GM23248 (cell line): ENCODE results near the gene ITSN2. TPM values are rescaled to one million over a fixed set of nuclear protein-coding genes. Genes with fewer than 3 reads are reported as not detected.
A peak's percentile ranks its signal among the peaks of the same experiment; 100 is the strongest.

Experiments
- DNase-seq: peaks from one replicate; pipeline ENCODE4 v3.0.0-alpha.2; 2015
- H2AFZ ChIP-seq: fragments of 200-600 bp; sonication (generic); 2 replicates; pipeline ENCODE4 v1.6.1; 2016; ENCODE audit warnings: antibody characterized with exemption
- H3F3A ChIP-seq: fragments of 200-600 bp; sonication (generic); 2 replicates; pipeline ENCODE4 v1.6.1; 2016; ENCODE audit warnings: mild to moderate bottlenecking, antibody characterized with exemption, mixed run types; ENCODE audit not compliant: insufficient read depth
- H3K27ac ChIP-seq: fragments of 200-600 bp; sonication (generic); 2 replicates; pipeline ENCODE4 v1.5.1; 2016; ENCODE audit warnings: mild to moderate bottlenecking
- H3K27me3 ChIP-seq: fragments of 200-600 bp; sonication (generic); replicated peaks from 2 replicates; pipeline ENCODE4 v1.6.1; 2016; ENCODE audit warnings: mild to moderate bottlenecking; ENCODE audit not compliant: insufficient read depth
- H3K36me3 ChIP-seq: fragments of 200-600 bp; sonication (generic); 2 replicates; pipeline ENCODE4 v1.6.1; 2016; ENCODE audit warnings: low read depth, mild to moderate bottlenecking
- H3K4me1 ChIP-seq: fragments of 200-600 bp; sonication (generic); 2 replicates; pipeline ENCODE4 v1.6.1; 2016; ENCODE audit warnings: mild to moderate bottlenecking; ENCODE audit not compliant: insufficient read depth
- H3K4me2 ChIP-seq: fragments of 200-600 bp; sonication (generic); one replicate; pipeline ENCODE4 v1.6.1; 2016; ENCODE audit warnings: mild to moderate bottlenecking; ENCODE audit not compliant: unreplicated experiment
- H3K4me3 ChIP-seq: fragments of 200-600 bp; sonication (generic); 2 replicates; pipeline ENCODE4 v1.5.1; 2016; ENCODE audit warnings: mild to moderate bottlenecking
- H3K79me2 ChIP-seq: fragments of 200-600 bp; sonication (generic); 2 replicates; pipeline ENCODE4 v1.6.1; 2016; ENCODE audit warnings: mild to moderate bottlenecking; ENCODE audit not compliant: insufficient read depth
- H3K9ac ChIP-seq: fragments of 200-600 bp; sonication (generic); 2 replicates; pipeline ENCODE4 v1.6.1; 2016; ENCODE audit warnings: mild to moderate bottlenecking
- H3K9me2 ChIP-seq: fragments of 200-600 bp; sonication (generic); 2 replicates; pipeline ENCODE4 v1.6.1; 2016; ENCODE audit warnings: mixed run types, mild to moderate bottlenecking, moderate library complexity; ENCODE audit not compliant: insufficient read depth
- H3K9me3 ChIP-seq: fragments of 200-600 bp; sonication (generic); one replicate; pipeline ENCODE4 v1.6.1; 2017; ENCODE audit warnings: low read depth
- H4K20me1 ChIP-seq: fragments of 200-600 bp; sonication (generic); 2 replicates; pipeline ENCODE4 v1.6.0; 2016; ENCODE audit not compliant: insufficient read depth
- EZH2 ChIP-seq: fragments of 200-600 bp; sonication (generic); IDR thresholded peaks from 2 replicates; pipeline ENCODE4 v1.6.1; 2018; ENCODE audit warnings: antibody characterized with exemption, mild to moderate bottlenecking; ENCODE audit not compliant: insufficient read depth, poor library complexity, severe bottlenecking
- EZH2phosphoT487 ChIP-seq: fragments of 200-600 bp; sonication (generic); IDR thresholded peaks from 2 replicates; pipeline ENCODE4 v1.6.1; 2018; ENCODE audit warnings: antibody characterized with exemption, moderate library complexity, mild to moderate bottlenecking, low read depth; ENCODE audit not compliant: insufficient read depth
- WGBS, 2 experiments: methylation state at CpG; one replicate each; pipeline ENCODE4 v1.1.6; 2015 to 2017; ENCODE audit warnings: low lambda C conversion rate in 2 of 2, low coverage in 1 of 2; ENCODE audit errors: missing lambda C conversion rate in 2 of 2; 5-methylcytosine and 5-hydroxymethylcytosine counted together
- in situ Hi-C: fragments of 300-500 bp; cut with MboI; formaldehyde crosslinking; loops from 2 replicates; pipeline ENCODE4 v1.15.0; 2020
- polyA plus RNA-seq: library from polyadenylated mRNA; unstranded; fragments of >200 nt; fragmentation: Nextera tagmentation; extraction: Ambion mirVana; gene quantifications from 2 replicates; pipeline ENCODE4 v1.2.1, GENCODE V29; 2016
- total RNA-seq: library from RNA; depleted of rRNA; stranded (reverse); fragments of >200 nt; shearing (Covaris generic); gene quantifications from 2 replicates; pipeline ENCODE4 v1.2.3, GENCODE V29; 2014

Gene ITSN2
- total and polyA plus RNA-seq, 2 experiments from 2014 or later, result 12.9 to 19.2 TPM

GRCh38 chr2:24382363-24383073, 22.2 kb upstream of the ITSN2 start:
- Histone ChIP-seq H3K9me3 (no peaks in the 10 kb centered on the region), H3K27ac (no peak overlapping the region), H3K36me3 (no peaks in the 10 kb centered on the region), H2AFZ (no peak overlapping the region), H3K27me3 (no peaks in the 10 kb centered on the region), H3F3A (no peaks in the 10 kb centered on the region), H3K79me2 (no peaks in the 10 kb centered on the region), H3K4me2 (no peak overlapping the region), H4K20me1 (no peaks in the 10 kb centered on the region), H3K9ac (no peak overlapping the region), H3K9me2 (no peaks in the 10 kb centered on the region), H3K4me3 (no peak overlapping the region), H3K4me1 (no peaks in the 10 kb centered on the region)
- 18 to 21% methylated on average over 10 of the region's 10 CpGs for WGBS, 2 experiments
- peak; percentile 75 for DNase-seq
- no peak for TF ChIP-seq EZH2phosphoT487
- no peak for TF ChIP-seq EZH2
- in situ Hi-C loops, result no loop called here

- no peak overlapping the region for H2AFZ ChIP-seq
- WGBS, 2 experiments, result 75 to 76% methylated on average over 2 of the region's 2 CpGs
- no peaks in the 10 kb centered on the region for H3K9me2 ChIP-seq
- no peaks in the 10 kb centered on the region for H3F3A ChIP-seq
- H3K4me3 ChIP-seq, result no peak overlapping the region
- H4K20me1 ChIP-seq, result no peaks in the 10 kb centered on the region
- H3K79me2 ChIP-seq, result no peaks in the 10 kb centered on the region
- TF ChIP-seq EZH2 (no peak), EZH2phosphoT487 (no peak)
- no peak overlapping the region for H3K27ac ChIP-seq
- in situ Hi-C loops, result no loop called here
- H3K27me3 ChIP-seq, result no peaks in the 10 kb centered on the region
- DNase-seq, result no peak
- H3K4me1 ChIP-seq, result no peaks in the 10 kb centered on the region
- H3K9me3 ChIP-seq, result no peaks in the 10 kb centered on the region
- no peak overlapping the region for H3K9ac ChIP-seq
- no peak overlapping the region for H3K4me2 ChIP-seq
- no peaks in the 10 kb centered on the region for H3K36me3 ChIP-seq
Observed at GRCh38 chr2:24380820-24381219, 20.5 kb upstream of the ITSN2 start.

GRCh38 chr2:24375349-24376087, 15.2 kb upstream of the ITSN2 start:
- Histone ChIP-seq H3K27ac (no peak overlapping the region), H3K36me3 (no peaks in the 10 kb centered on the region), H3K4me2 (no peak overlapping the region), H3K79me2 (no peaks in the 10 kb centered on the region), H4K20me1 (no peaks in the 10 kb centered on the region), H3K9me3 (no peaks in the 10 kb centered on the region), H3K9me2 (no peaks in the 10 kb centered on the region), H2AFZ (no peak overlapping the region), H3K4me1 (no peaks in the 10 kb centered on the region), H3K4me3 (no peak overlapping the region), H3F3A (no peaks in the 10 kb centered on the region), H3K9ac (no peak overlapping the region), H3K27me3 (no peaks in the 10 kb centered on the region)
- in situ Hi-C loops, result no loop called here
- TF ChIP-seq EZH2, result no peak
- TF ChIP-seq EZH2phosphoT487, result no peak
- DNase-seq, result no peak
- 61 to 64% methylated on average over 7 to 8 of the region's 8 CpGs for WGBS, 2 experiments

GRCh38 chr2:24374301-24374700, 14.0 kb upstream of the ITSN2 start:
- Histone ChIP-seq H2AFZ (no peak overlapping the region), H3K27ac (no peak overlapping the region), H4K20me1 (no peaks in the 10 kb centered on the region), H3K9me2 (no peaks in the 10 kb centered on the region), H3K36me3 (no peaks in the 10 kb centered on the region), H3K4me1 (no peaks in the 10 kb centered on the region), H3K27me3 (no peaks in the 10 kb centered on the region), H3K79me2 (no peaks in the 10 kb centered on the region), H3F3A (no peaks in the 10 kb centered on the region), H3K4me2 (no peak overlapping the region), H3K9me3 (no peaks in the 10 kb centered on the region), H3K9ac (no peak overlapping the region), H3K4me3 (no peak overlapping the region)
- in situ Hi-C loops, result no loop called here
- TF ChIP-seq EZH2phosphoT487 (no peak), EZH2 (no peak)
- 38 to 40% methylated on average over 3 of the region's 4 CpGs for WGBS, 2 experiments
- DNase-seq, result no peak
